A673 (cell line): Measurements from ENCODE around the gene PDGFD. TPM values are rescaled to one million over a fixed set of nuclear protein-coding genes. Genes with fewer than 3 reads are reported as not detected.

Experiments used
- BruUV-seq: library from RNA; stranded (reverse); fragments of 400-500 nt; replicated peaks from 2 replicates; lab custom pipeline; 2021; lab: Mats Ljungman, UMichigan
- CTCF ChIA-PET: fragments of 300-600 bp; sonication (Branson Sonifier 250); formaldehyde crosslinking; loops from one replicate; lab custom pipeline; 2022; ENCODE audit warnings: antibody characterized with exemption; lab: Charles Lee
- POLR2A ChIA-PET: fragments of 300-600 bp; sonication (Branson Sonifier 250); formaldehyde crosslinking; loops from one replicate; lab custom pipeline; 2022; ENCODE audit warnings: antibody characterized with exemption; ENCODE audit not compliant: low non-redundant PET; lab: Charles Lee
- DNase-seq: peaks from one replicate; pipeline ENCODE4 v3.0.0-alpha.2; 2015; ENCODE audit warnings: low spot score
- H3K27ac ChIP-seq: fragments of 200-600 bp; sonication (generic); 2 replicates; pipeline ENCODE4 v1.5.1; 2016; ENCODE audit warnings: mixed run types, low read depth, mild to moderate bottlenecking, mixed read lengths, antibody characterized with exemption, low read length; ENCODE audit not compliant: poor library complexity, severe bottlenecking
- H3K27me3 ChIP-seq: fragments of 200-600 bp; sonication (generic); replicated peaks from 2 replicates; pipeline ENCODE4 v1.6.1; 2017; ENCODE audit warnings: mixed run types, low read depth, mild to moderate bottlenecking, mixed read lengths, antibody characterized with exemption, low read length; ENCODE audit not compliant: insufficient read depth, poor library complexity
- H3K36me3 ChIP-seq: fragments of 200-600 bp; sonication (generic); 2 replicates; pipeline ENCODE4 v1.6.1; 2016; ENCODE audit warnings: mixed run types, mild to moderate bottlenecking, mixed read lengths, antibody characterized with exemption, low read length; ENCODE audit not compliant: insufficient read depth, poor library complexity, severe bottlenecking
- H3K4me1 ChIP-seq: fragments of 200-600 bp; sonication (generic); 2 replicates; pipeline ENCODE4 v1.6.1; 2017; ENCODE audit warnings: mixed run types, mild to moderate bottlenecking, mixed read lengths, antibody characterized with exemption, low read length; ENCODE audit not compliant: insufficient read depth, poor library complexity, severe bottlenecking
- H3K4me3 ChIP-seq: fragments of 200-600 bp; sonication (generic); 2 replicates; pipeline ENCODE4 v1.5.1; 2016; ENCODE audit warnings: low read depth, mixed run types, mild to moderate bottlenecking, mixed read lengths, low read length; ENCODE audit not compliant: poor library complexity, severe bottlenecking
- H3K9me3 ChIP-seq: fragments of 200-600 bp; sonication (generic); 2 replicates; pipeline ENCODE4 v1.6.1; 2016; ENCODE audit warnings: mixed run types, low read depth, mild to moderate bottlenecking, mixed read lengths, antibody characterized with exemption, low read length; ENCODE audit not compliant: poor library complexity, severe bottlenecking
- EZH2 ChIP-seq: fragments of 200-600 bp; sonication (generic); IDR thresholded peaks from 2 replicates; pipeline ENCODE4 v1.6.1; 2017; ENCODE audit warnings: borderline replicate concordance, low read depth, mild to moderate bottlenecking, mixed read lengths, antibody characterized with exemption, low read length; ENCODE audit not compliant: poor library complexity, severe bottlenecking
- intact Hi-C: fragments of 100-400 bp; cut with micrococcal nuclease; formaldehyde crosslinking; loops from one replicate; pipeline ENCODE4 v1.10.0; 2022; ENCODE audit not compliant: unreplicated experiment
- total RNA-seq: library from RNA; stranded (reverse); gene quantifications from 2 replicates; pipeline ENCODE4 v1.2.3, GENCODE V29; 2021
- TF ChIP-seq, protein P1 (sequence below): fragments of 300-800, 200-600 bp; sonication (generic); conservative IDR thresholded peaks from 2 replicates; pipeline ENCODE4 v1.5.1; 2017; ENCODE audit warnings: low read depth, mild to moderate bottlenecking, antibody characterized with exemption, low read length, moderate library complexity, mixed read lengths

The PDGFD gene
- total RNA-seq, 1 experiment from 2014 or later = 6.1 TPM

GRCh38 chr11:103988595-103988969, 175.4 kb downstream of the PDGFD start:
- POLR2A ChIA-PET = no interaction called here
- no peaks in the 10 kb centered on the region for H3K27me3 ChIP-seq
- no peak for TF ChIP-seq EZH2
- TF ChIP-seq, protein P1, sequence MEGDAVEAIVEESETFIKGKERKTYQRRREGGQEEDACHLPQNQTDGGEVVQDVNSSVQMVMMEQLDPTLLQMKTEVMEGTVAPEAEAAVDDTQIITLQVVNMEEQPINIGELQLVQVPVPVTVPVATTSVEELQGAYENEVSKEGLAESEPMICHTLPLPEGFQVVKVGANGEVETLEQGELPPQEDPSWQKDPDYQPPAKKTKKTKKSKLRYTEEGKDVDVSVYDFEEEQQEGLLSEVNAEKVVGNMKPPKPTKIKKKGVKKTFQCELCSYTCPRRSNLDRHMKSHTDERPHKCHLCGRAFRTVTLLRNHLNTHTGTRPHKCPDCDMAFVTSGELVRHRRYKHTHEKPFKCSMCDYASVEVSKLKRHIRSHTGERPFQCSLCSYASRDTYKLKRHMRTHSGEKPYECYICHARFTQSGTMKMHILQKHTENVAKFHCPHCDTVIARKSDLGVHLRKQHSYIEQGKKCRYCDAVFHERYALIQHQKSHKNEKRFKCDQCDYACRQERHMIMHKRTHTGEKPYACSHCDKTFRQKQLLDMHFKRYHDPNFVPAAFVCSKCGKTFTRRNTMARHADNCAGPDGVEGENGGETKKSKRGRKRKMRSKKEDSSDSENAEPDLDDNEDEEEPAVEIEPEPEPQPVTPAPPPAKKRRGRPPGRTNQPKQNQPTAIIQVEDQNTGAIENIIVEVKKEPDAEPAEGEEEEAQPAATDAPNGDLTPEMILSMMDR = no peak
- intact Hi-C loops = no loop called here
- no TSS peak for BruUV-seq
- H3K27ac ChIP-seq = no peak overlapping the region
- no peaks in the 10 kb centered on the region for H3K9me3 ChIP-seq
- H3K4me1 ChIP-seq = no peaks in the 10 kb centered on the region
- no peak overlapping the region for H3K4me3 ChIP-seq
- CTCF ChIA-PET = no interaction called here
- H3K36me3 ChIP-seq = no peaks in the 10 kb centered on the region
- DNase-seq = no peak

GRCh38 chr11:103987629-103988594, 176.0 kb downstream of the PDGFD start:
- Histone ChIP-seq H3K9me3 (no peaks in the 10 kb centered on the region), H3K27ac (no peak overlapping the region), H3K4me1 (no peaks in the 10 kb centered on the region), H3K4me3 (no peak overlapping the region), H3K36me3 (no peaks in the 10 kb centered on the region), H3K27me3 (no peaks in the 10 kb centered on the region)
- ChIA-PET POLR2A (no interaction called here), CTCF (no interaction called here)
- DNase-seq = no peak
- BruUV-seq = no TSS peak
- no peak for TF ChIP-seq EZH2
- TF ChIP-seq, protein P1 = peak; percentile 32; the same call in 1 of the 2 replicates
- intact Hi-C loops = no loop called here

GRCh38 chr11:103985041-103985440, 178.9 kb downstream of the PDGFD start:
- Histone ChIP-seq H3K9me3 (no peaks in the 10 kb centered on the region), H3K4me1 (no peaks in the 10 kb centered on the region), H3K27ac (no peak overlapping the region), H3K4me3 (no peak overlapping the region), H3K27me3 (no peaks in the 10 kb centered on the region), H3K36me3 (no peaks in the 10 kb centered on the region)
- ChIA-PET CTCF (no interaction called here), POLR2A (no interaction called here)
- no peak for DNase-seq
- TF ChIP-seq, protein P1 = no peak
- no peak for TF ChIP-seq EZH2
- BruUV-seq = no TSS peak
- intact Hi-C loops = no loop called here
